ENCODE data around the gene PKMYT1.

PKMYT1 gene

GRCh38 chr16:2960183-2961010 lies 19.8 kb downstream of the PKMYT1 start:
- H3K27me3 ChIP-seq (replicated peaks; ENCODE audit: control insufficient read depth, insufficient read depth, low read length, poor library complexity, severe bottlenecking) = peaks cover 43% of the 10 kb centered on the region
- no peak overlapping the region for H3K4me3 ChIP-seq (ENCODE audit: insufficient read depth, low read depth, low read length, poor library complexity, severe bottlenecking)
- H3K4me1 ChIP-seq (ENCODE audit: control insufficient read depth, insufficient read depth, low read length, poor library complexity, severe bottlenecking) = peaks cover 30% of the 10 kb centered on the region
- DNase-seq = no peak
- no peak overlapping the region for H3K27ac ChIP-seq (ENCODE audit: insufficient read depth, low read length, poor library complexity, severe bottlenecking)
- no peaks in the 10 kb centered on the region for H3K36me3 ChIP-seq (ENCODE audit: control insufficient read depth, insufficient read depth, low read length)
- no peaks in the 10 kb centered on the region for H3K9me3 ChIP-seq (ENCODE audit: control insufficient read depth, low read length)

GRCh38 chr16:2959206-2959605 lies 21.0 kb downstream of the PKMYT1 start:
- Histone ChIP-seq H3K27me3 (replicated peaks; ENCODE audit: control insufficient read depth, insufficient read depth, low read length, poor library complexity, severe bottlenecking) (peaks cover 33% of the 10 kb centered on the region), H3K27ac (ENCODE audit: insufficient read depth, low read length, poor library complexity, severe bottlenecking) (no peak overlapping the region), H3K4me3 (ENCODE audit: insufficient read depth, low read depth, low read length, poor library complexity, severe bottlenecking) (no peak overlapping the region), H3K9me3 (ENCODE audit: control insufficient read depth, low read length) (no peaks in the 10 kb centered on the region), H3K36me3 (ENCODE audit: control insufficient read depth, insufficient read depth, low read length) (no peaks in the 10 kb centered on the region), H3K4me1 (ENCODE audit: control insufficient read depth, insufficient read depth, low read length, poor library complexity, severe bottlenecking) (peaks cover 18% of the 10 kb centered on the region)
- no peak for DNase-seq

- Histone ChIP-seq H3K27me3 (replicated peaks; ENCODE audit: control insufficient read depth, insufficient read depth, low read length, poor library complexity, severe bottlenecking) (peaks cover 8% of the 10 kb centered on the region), H3K4me3 (ENCODE audit: insufficient read depth, low read depth, low read length, poor library complexity, severe bottlenecking) (no peak overlapping the region), H3K9me3 (ENCODE audit: control insufficient read depth, low read length) (no peaks in the 10 kb centered on the region), H3K36me3 (ENCODE audit: control insufficient read depth, insufficient read depth, low read length) (no peaks in the 10 kb centered on the region), H3K4me1 (ENCODE audit: control insufficient read depth, insufficient read depth, low read length, poor library complexity, severe bottlenecking) (no peaks in the 10 kb centered on the region), H3K27ac (ENCODE audit: insufficient read depth, low read length, poor library complexity, severe bottlenecking) (no peak overlapping the region)
- no peak for DNase-seq
These were observed 23.7 kb downstream of the PKMYT1 start for GRCh38 chr16:2956579-2956956.

- Histone ChIP-seq H3K27ac (ENCODE audit: insufficient read depth, low read length, poor library complexity, severe bottlenecking) (no peak overlapping the region), H3K36me3 (ENCODE audit: control insufficient read depth, insufficient read depth, low read length) (no peaks in the 10 kb centered on the region), H3K4me1 (ENCODE audit: control insufficient read depth, insufficient read depth, low read length, poor library complexity, severe bottlenecking) (no peaks in the 10 kb centered on the region), H3K27me3 (replicated peaks; ENCODE audit: control insufficient read depth, insufficient read depth, low read length, poor library complexity, severe bottlenecking) (peaks cover 8% of the 10 kb centered on the region), H3K4me3 (ENCODE audit: insufficient read depth, low read depth, low read length, poor library complexity, severe bottlenecking) (no peak overlapping the region), H3K9me3 (ENCODE audit: control insufficient read depth, low read length) (no peaks in the 10 kb centered on the region)
- no peak for DNase-seq
These were observed 24.3 kb downstream of the PKMYT1 start for GRCh38 chr16:2955779-2956578.

GRCh38 chr16:2955438-2955778 lies 24.8 kb downstream of the PKMYT1 start:
- no peak overlapping the region for H3K4me3 ChIP-seq (ENCODE audit: insufficient read depth, low read depth, low read length, poor library complexity, severe bottlenecking)
- no peaks in the 10 kb centered on the region for H3K4me1 ChIP-seq (ENCODE audit: control insufficient read depth, insufficient read depth, low read length, poor library complexity, severe bottlenecking)
- no peak for DNase-seq

GRCh38 chr16:2954656-2955381 lies 25.4 kb downstream of the PKMYT1 start:
- no peak for DNase-seq
- H3K9me3 ChIP-seq (ENCODE audit: control insufficient read depth, low read length) = no peaks in the 10 kb centered on the region
- H3K4me3 ChIP-seq (ENCODE audit: insufficient read depth, low read depth, low read length, poor library complexity, severe bottlenecking) = no peak overlapping the region
- H3K4me1 ChIP-seq (ENCODE audit: control insufficient read depth, insufficient read depth, low read length, poor library complexity, severe bottlenecking) = no peaks in the 10 kb centered on the region
- H3K27ac ChIP-seq (ENCODE audit: insufficient read depth, low read length, poor library complexity, severe bottlenecking) = no peak overlapping the region
- H3K36me3 ChIP-seq (ENCODE audit: control insufficient read depth, insufficient read depth, low read length) = no peaks in the 10 kb centered on the region
- H3K27me3 ChIP-seq (replicated peaks; ENCODE audit: control insufficient read depth, insufficient read depth, low read length, poor library complexity, severe bottlenecking) = peaks cover 8% of the 10 kb centered on the region

More at GRCh38 chr16:2955438-2955778, 24.8 kb downstream of the PKMYT1 start:
- Histone ChIP-seq H3K9me3 (ENCODE audit: control insufficient read depth, low read length) (no peaks in the 10 kb centered on the region), H3K27ac (ENCODE audit: insufficient read depth, low read length, poor library complexity, severe bottlenecking) (no peak overlapping the region), H3K36me3 (ENCODE audit: control insufficient read depth, insufficient read depth, low read length) (no peaks in the 10 kb centered on the region), H3K27me3 (replicated peaks; ENCODE audit: control insufficient read depth, insufficient read depth, low read length, poor library complexity, severe bottlenecking) (peaks cover 8% of the 10 kb centered on the region)

- Histone ChIP-seq H3K27me3 (replicated peaks; ENCODE audit: control insufficient read depth, insufficient read depth, low read length, poor library complexity, severe bottlenecking) (peaks cover 8% of the 10 kb centered on the region), H3K4me1 (ENCODE audit: control insufficient read depth, insufficient read depth, low read length, poor library complexity, severe bottlenecking) (no peaks in the 10 kb centered on the region), H3K36me3 (ENCODE audit: control insufficient read depth, insufficient read depth, low read length) (peaks cover 2% of the 10 kb centered on the region), H3K9me3 (ENCODE audit: control insufficient read depth, low read length) (no peaks in the 10 kb centered on the region), H3K4me3 (ENCODE audit: insufficient read depth, low read depth, low read length, poor library complexity, severe bottlenecking) (no peak overlapping the region), H3K27ac (ENCODE audit: insufficient read depth, low read length, poor library complexity, severe bottlenecking) (no peak overlapping the region)
- DNase-seq = no peak
These were observed 26.3 kb downstream of the PKMYT1 start for GRCh38 chr16:2953706-2954627.

- Histone ChIP-seq H3K27ac (ENCODE audit: insufficient read depth, low read length, poor library complexity, severe bottlenecking) (no peak overlapping the region), H3K9me3 (ENCODE audit: control insufficient read depth, low read length) (no peaks in the 10 kb centered on the region), H3K4me3 (ENCODE audit: insufficient read depth, low read depth, low read length, poor library complexity, severe bottlenecking) (no peak overlapping the region), H3K36me3 (ENCODE audit: control insufficient read depth, insufficient read depth, low read length) (peaks cover 4% of the 10 kb centered on the region), H3K4me1 (ENCODE audit: control insufficient read depth, insufficient read depth, low read length, poor library complexity, severe bottlenecking) (no peaks in the 10 kb centered on the region), H3K27me3 (replicated peaks; ENCODE audit: control insufficient read depth, insufficient read depth, low read length, poor library complexity, severe bottlenecking) (peaks cover 8% of the 10 kb centered on the region)
- no peak for DNase-seq
These were observed 27.6 kb downstream of the PKMYT1 start for GRCh38 chr16:2952679-2953078.

- H3K4me1 ChIP-seq (ENCODE audit: control insufficient read depth, insufficient read depth, low read length, poor library complexity, severe bottlenecking) = no peaks in the 10 kb centered on the region
- no peak overlapping the region for H3K4me3 ChIP-seq (ENCODE audit: insufficient read depth, low read depth, low read length, poor library complexity, severe bottlenecking)
- H3K9me3 ChIP-seq (ENCODE audit: control insufficient read depth, low read length) = no peaks in the 10 kb centered on the region
- H3K36me3 ChIP-seq (ENCODE audit: control insufficient read depth, insufficient read depth, low read length) = peaks cover 4% of the 10 kb centered on the region
- H3K27ac ChIP-seq (ENCODE audit: insufficient read depth, low read length, poor library complexity, severe bottlenecking) = no peak overlapping the region
- H3K27me3 ChIP-seq (replicated peaks; ENCODE audit: control insufficient read depth, insufficient read depth, low read length, poor library complexity, severe bottlenecking) = peaks cover under 1% of the 10 kb centered on the region
- DNase-seq = no peak
These were observed 29.5 kb downstream of the PKMYT1 start for GRCh38 chr16:2950773-2951172.

Data from effector memory CD4-positive, alpha-beta T cell (primary cell).